PC-3 (cell line): ENCODE results near the gene COL12A1. TPM values are rescaled to one million over a fixed set of nuclear protein-coding genes. Genes with fewer than 3 reads are reported as not detected.

Experiments
- ATAC-seq: fragments of 200-7000 bp; cut with Tn5 transposase; 2 replicates; pipeline ENCODE4 v1.9.1; 2020; ENCODE audit warnings: mild to moderate bottlenecking, moderate library complexity
- BruUV-seq: library from RNA; stranded (reverse); fragments of 400-500 nt; replicated peaks from 2 replicates; lab custom pipeline; 2021; lab: Mats Ljungman, UMichigan
- CTCF ChIA-PET: fragments of 300-600 bp; sonication (Branson Sonifier 250); formaldehyde crosslinking; loops from one replicate; lab custom pipeline; 2022; ENCODE audit warnings: antibody characterized with exemption; lab: Charles Lee
- POLR2A ChIA-PET: fragments of 300-600 bp; sonication (Branson Sonifier 250); formaldehyde crosslinking; loops from one replicate; lab custom pipeline; 2022; ENCODE audit warnings: antibody characterized with exemption; ENCODE audit not compliant: unreplicated experiment; lab: Charles Lee
- DNase-seq: peaks from one replicate; pipeline ENCODE4 v3.0.0-alpha.2; 2015
- H2AFZ ChIP-seq: fragments of 300-600 bp; sonication (generic); 2 replicates; pipeline ENCODE4 v1.6.0; 2016; ENCODE audit warnings: antibody characterized with exemption, low read length
- H3F3A ChIP-seq: fragments of 300-600 bp; sonication (generic); one replicate; pipeline ENCODE4 v1.6.0; 2017; ENCODE audit warnings: antibody characterized with exemption, low read length, control low read depth, mild to moderate bottlenecking; ENCODE audit not compliant: unreplicated experiment
- H3K27ac ChIP-seq: fragments of 300-600 bp; sonication (generic); 2 replicates; pipeline ENCODE4 v1.5.1; 2016; ENCODE audit warnings: mild to moderate bottlenecking, low read length
- H3K27me3 ChIP-seq: fragments of 300-600 bp; sonication (generic); 2 replicates; pipeline ENCODE4 v1.6.1; 2016; ENCODE audit warnings: low read length, mixed read lengths
- H3K36me3 ChIP-seq: fragments of 300-600 bp; sonication (generic); 2 replicates; pipeline ENCODE4 v1.6.1; 2016; ENCODE audit warnings: low read depth, mixed run types, low read length, mixed read lengths
- H3K4me1 ChIP-seq: fragments of 300-600 bp; sonication (generic); 2 replicates; pipeline ENCODE4 v1.5.1; 2016; ENCODE audit warnings: low read length; ENCODE audit not compliant: insufficient read depth
- H3K4me2 ChIP-seq: fragments of 300-600 bp; sonication (generic); 2 replicates; pipeline ENCODE4 v1.6.0; 2016; ENCODE audit warnings: low read length
- H3K4me3 ChIP-seq: fragments of 300-600 bp; sonication (generic); 2 replicates; pipeline ENCODE4 v1.5.1; 2016; ENCODE audit warnings: mild to moderate bottlenecking, low read length, mixed read lengths
- H3K79me2 ChIP-seq: fragments of 300-600 bp; sonication (generic); 2 replicates; pipeline ENCODE4 v1.6.1; 2017; ENCODE audit warnings: low read length, mixed read lengths
- H3K9ac ChIP-seq: fragments of 300-600 bp; sonication (generic); 2 replicates; pipeline ENCODE4 v1.6.0; 2016; ENCODE audit warnings: mild to moderate bottlenecking, low read length
- H3K9me2 ChIP-seq: fragments of 300-600 bp; sonication (generic); replicated peaks from 2 replicates; pipeline ENCODE4 v1.6.1; 2016; ENCODE audit warnings: mixed run types, low read length, mixed read lengths
- H3K9me3 ChIP-seq: fragments of 300-600 bp; sonication (generic); 2 replicates; pipeline ENCODE4 v1.6.1; 2016; ENCODE audit warnings: low read length, mixed read lengths
- H4K20me1 ChIP-seq: fragments of 300-600 bp; sonication (generic); 2 replicates; pipeline ENCODE4 v1.6.1; 2016; ENCODE audit warnings: low read length, mixed read lengths
- CTCF ChIP-seq: fragments of 300-600 bp; sonication (generic); conservative IDR thresholded peaks from 2 replicates; pipeline ENCODE4 v1.5.1; 2017; ENCODE audit warnings: antibody characterized with exemption, low read depth, mild to moderate bottlenecking, low read length
- EZH2 ChIP-seq: fragments of 300-600 bp; sonication (generic); IDR thresholded peaks from one replicate; pipeline ENCODE4 v1.6.1; 2017; ENCODE audit warnings: antibody characterized with exemption, mild to moderate bottlenecking, low read length; ENCODE audit not compliant: unreplicated experiment
- EZH2phosphoT487 ChIP-seq: fragments of 300-600 bp; sonication (generic); IDR thresholded peaks from 2 replicates; pipeline ENCODE4 v1.6.1; 2018; ENCODE audit warnings: mild to moderate bottlenecking, antibody characterized with exemption, low read length, borderline replicate concordance
- intact Hi-C: fragments of 100-400 bp; cut with micrococcal nuclease; formaldehyde crosslinking; loops from 2 replicates; pipeline ENCODE4 v1.9.0; 2023
- total RNA-seq: library from RNA; depleted of rRNA; stranded (reverse); fragments of >200 nt; gene quantifications from 2 replicates; pipeline ENCODE4 v1.2.3, GENCODE V29; 2014

COL12A1 gene
- total RNA-seq, 1 experiment from 2014 or later, result 24.2 TPM

- Histone ChIP-seq H3K9ac (no peak overlapping the region), H3K27me3 (no peaks in the 10 kb centered on the region), H3K4me2 (no peak overlapping the region), H4K20me1 (no peaks in the 10 kb centered on the region), H3K36me3 (no peaks in the 10 kb centered on the region), H3K9me3 (no peaks in the 10 kb centered on the region), H3K79me2 (no peaks in the 10 kb centered on the region), H3K27ac (no peak overlapping the region), H3K4me3 (no peak overlapping the region), H2AFZ (no peak overlapping the region), H3F3A (no peaks in the 10 kb centered on the region), H3K4me1 (no peaks in the 10 kb centered on the region), H3K9me2 (no peaks in the 10 kb centered on the region)
- ATAC-seq (no peak), DNase-seq (no peak)
- intact Hi-C loops, result no loop called here
- BruUV-seq, result no TSS peak
- POLR2A ChIA-PET, result no interaction called here
- TF ChIP-seq EZH2 (no peak), EZH2phosphoT487 (no peak), CTCF (no peak)
- CTCF ChIA-PET, result no interaction called here
These were observed 44.0 kb upstream of the COL12A1 start for GRCh38 chr6:75249837-75250236.

- Histone ChIP-seq H3K79me2 (peaks cover 22% of the 10 kb centered on the region), H3F3A (no peaks in the 10 kb centered on the region), H3K9ac (no peak overlapping the region), H3K4me2 (no peak overlapping the region), H3K9me3 (no peaks in the 10 kb centered on the region), H3K4me1 (peaks cover 3% of the 10 kb centered on the region; the same call in 1 of the 2 replicates), H2AFZ (no peak overlapping the region), H3K27ac (no peak overlapping the region), H3K4me3 (no peak overlapping the region), H3K36me3 (no peaks in the 10 kb centered on the region), H3K9me2 (no peaks in the 10 kb centered on the region), H3K27me3 (no peaks in the 10 kb centered on the region), H4K20me1 (no peaks in the 10 kb centered on the region)
- DNase-seq (no peak), ATAC-seq (no peak)
- intact Hi-C loops, result no loop called here
- ChIA-PET POLR2A (no interaction called here), CTCF (no interaction called here)
- TF ChIP-seq EZH2phosphoT487 (no peak), EZH2 (no peak), CTCF (no peak)
- no TSS peak for BruUV-seq
These were observed 40.5 kb upstream of the COL12A1 start for GRCh38 chr6:75246386-75246785.

GRCh38 chr6:75244063-75244584 lies 38.3 kb upstream of the COL12A1 start:
- no peaks in the 10 kb centered on the region for H3K9me2 ChIP-seq
- peaks cover 37% of the 10 kb centered on the region for H3K79me2 ChIP-seq
- peaks cover 9% of the 10 kb centered on the region for H3K36me3 ChIP-seq
- H3K4me1 ChIP-seq, result peaks cover 8% of the 10 kb centered on the region; the same call in 1 of the 2 replicates
- TF ChIP-seq EZH2, result no peak
- no peak for TF ChIP-seq CTCF
- TF ChIP-seq EZH2phosphoT487, result no peak
- intact Hi-C loops, result loop anchor here (5.0 kb wide), 1 partner anchor 38 kb away; the partner anchor contains the start of gene TMEM30A
- H4K20me1 ChIP-seq, result 0 out of 2 replicates have a peak, but pooled peaks cover 5% of the 10 kb centered on the region
- peak overlapping the region; percentile 95 for H3K9ac ChIP-seq
- POLR2A ChIA-PET, result interaction anchor here (1.4 kb wide), 1 partner anchor 40 kb away, joined by 4 read pairs; the partner anchor contains the start of gene TMEM30A
- CTCF ChIA-PET, result no interaction called here
- H3K27me3 ChIP-seq, result no peaks in the 10 kb centered on the region
- peak overlapping the region; percentile 89 for H3K27ac ChIP-seq
- DNase-seq (no peak), ATAC-seq (peak; percentile 31)
- peak overlapping the region; percentile 91 for H3K4me2 ChIP-seq
- no peaks in the 10 kb centered on the region for H3K9me3 ChIP-seq
- H3F3A ChIP-seq, result no peaks in the 10 kb centered on the region
- H3K4me3 ChIP-seq, result peak overlapping the region; percentile 95
- peak overlapping the region; percentile 95 for H2AFZ ChIP-seq
- TSS peak; percentile 99 for BruUV-seq
